GM12875 (cell line): ENCODE results near the gene CNTNAP2.

Experiments
- H3K4me3 ChIP-seq: one replicate; pipeline ENCODE4 v1.5.1; 2011; ENCODE audit warnings: low read depth, low read length, control low read depth
- TF ChIP-seq, protein P1 (sequence below): IDR thresholded peaks from 2 replicates; pipeline ENCODE4 v1.5.1; 2011; ENCODE audit warnings: low read depth, mild to moderate bottlenecking, control low read depth, inconsistent platforms, low read length, moderate library complexity, borderline replicate concordance; ENCODE audit not compliant: insufficient read depth

Gene CNTNAP2

DNA sequence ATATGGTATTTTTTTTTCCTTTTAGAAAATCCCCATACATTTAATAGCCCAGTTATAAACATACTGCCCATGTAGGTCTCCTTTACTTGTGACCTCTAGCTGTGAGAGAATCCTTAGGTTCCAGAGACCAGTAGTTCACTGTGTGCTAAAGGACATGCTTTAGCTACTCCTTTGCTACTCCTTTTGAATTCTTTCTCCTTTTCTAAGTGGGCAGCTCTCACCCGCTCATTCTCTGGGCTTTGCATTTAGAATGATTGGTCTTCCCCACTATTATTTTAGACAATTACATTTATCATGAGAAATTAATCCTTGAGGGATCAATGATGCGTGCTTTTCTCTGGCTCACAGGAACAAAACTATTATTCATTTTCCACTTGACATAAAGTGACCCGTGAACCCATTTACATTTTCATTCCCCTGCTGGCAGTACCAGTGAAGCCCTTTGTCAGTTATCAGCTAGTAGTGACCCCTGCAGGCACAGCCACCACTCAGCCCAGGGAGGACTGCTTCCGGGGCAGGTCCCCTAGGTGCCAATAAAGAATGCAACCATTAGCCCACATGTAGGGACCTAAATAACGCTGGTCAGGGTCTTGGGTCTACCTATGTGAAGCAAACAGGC, 844.3 kb downstream of the CNTNAP2 start:
- no peak overlapping the region for H3K4me3 ChIP-seq
- TF ChIP-seq, protein P1, sequence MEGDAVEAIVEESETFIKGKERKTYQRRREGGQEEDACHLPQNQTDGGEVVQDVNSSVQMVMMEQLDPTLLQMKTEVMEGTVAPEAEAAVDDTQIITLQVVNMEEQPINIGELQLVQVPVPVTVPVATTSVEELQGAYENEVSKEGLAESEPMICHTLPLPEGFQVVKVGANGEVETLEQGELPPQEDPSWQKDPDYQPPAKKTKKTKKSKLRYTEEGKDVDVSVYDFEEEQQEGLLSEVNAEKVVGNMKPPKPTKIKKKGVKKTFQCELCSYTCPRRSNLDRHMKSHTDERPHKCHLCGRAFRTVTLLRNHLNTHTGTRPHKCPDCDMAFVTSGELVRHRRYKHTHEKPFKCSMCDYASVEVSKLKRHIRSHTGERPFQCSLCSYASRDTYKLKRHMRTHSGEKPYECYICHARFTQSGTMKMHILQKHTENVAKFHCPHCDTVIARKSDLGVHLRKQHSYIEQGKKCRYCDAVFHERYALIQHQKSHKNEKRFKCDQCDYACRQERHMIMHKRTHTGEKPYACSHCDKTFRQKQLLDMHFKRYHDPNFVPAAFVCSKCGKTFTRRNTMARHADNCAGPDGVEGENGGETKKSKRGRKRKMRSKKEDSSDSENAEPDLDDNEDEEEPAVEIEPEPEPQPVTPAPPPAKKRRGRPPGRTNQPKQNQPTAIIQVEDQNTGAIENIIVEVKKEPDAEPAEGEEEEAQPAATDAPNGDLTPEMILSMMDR, result no peak

DNA sequence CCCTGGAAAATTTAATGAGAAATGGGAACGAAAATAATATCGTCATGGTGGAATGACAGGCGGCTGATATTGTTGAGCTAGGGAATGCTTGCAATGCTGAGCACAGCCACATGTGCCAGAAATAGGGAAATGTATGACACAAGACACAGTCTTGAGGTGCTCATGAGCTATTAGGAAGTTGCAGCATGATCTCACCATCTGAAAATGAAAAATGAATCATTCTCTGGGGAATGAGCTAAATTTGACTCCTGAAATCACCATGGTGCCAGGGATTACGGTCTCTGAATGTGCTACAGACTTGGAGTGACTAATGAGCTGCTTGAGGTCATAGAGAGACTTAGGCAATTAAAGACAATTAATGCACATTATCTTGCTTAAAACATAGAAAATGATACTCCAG, 845.0 kb downstream of the CNTNAP2 start:
- no peak overlapping the region for H3K4me3 ChIP-seq
- TF ChIP-seq, protein P1, result no peak

DNA sequence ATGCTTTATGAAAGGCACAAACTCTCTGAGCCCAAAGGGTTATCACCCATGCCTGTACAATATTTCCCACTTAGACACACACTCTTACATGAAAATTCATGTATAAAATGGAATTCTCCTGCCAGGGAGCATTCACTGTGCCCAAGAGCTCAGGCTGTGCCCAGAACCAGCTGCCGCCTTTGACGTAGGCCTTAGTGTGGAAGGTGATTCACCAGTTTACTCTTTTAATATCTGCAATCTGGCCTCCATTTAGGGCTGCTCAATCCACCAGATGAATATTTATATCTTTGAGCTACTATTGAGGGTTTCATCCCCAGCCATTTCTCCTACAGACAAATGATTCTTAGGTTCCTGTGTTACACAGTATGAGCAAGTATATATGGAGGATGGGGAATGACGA, 849.7 kb downstream of the CNTNAP2 start:
- TF ChIP-seq, protein P1, result no peak
- no peak overlapping the region for H3K4me3 ChIP-seq

- TF ChIP-seq, protein P1, result no peak
- no peak overlapping the region for H3K4me3 ChIP-seq
These were observed 865.9 kb downstream of the CNTNAP2 start for GRCh38 chr7:146982482-146982881.

DNA sequence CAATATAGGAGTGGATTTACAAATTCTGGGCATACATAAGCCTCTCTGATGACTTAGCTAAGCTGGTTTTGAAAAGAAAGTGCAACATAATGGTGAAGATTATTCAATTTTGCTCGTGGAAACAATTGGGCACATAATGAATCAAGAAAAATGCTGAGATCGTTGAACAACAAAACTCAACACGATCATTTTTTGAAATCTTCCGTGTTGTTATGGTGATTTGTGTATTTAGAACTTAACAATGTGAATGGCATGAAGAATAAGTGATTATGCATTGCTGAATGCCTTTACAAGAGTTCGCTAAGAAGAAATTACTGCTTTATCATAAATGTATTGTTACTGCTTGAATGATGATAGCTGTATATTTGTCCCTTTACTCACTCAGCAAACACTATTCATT, 875.0 kb downstream of the CNTNAP2 start:
- TF ChIP-seq, protein P1, result no peak

GRCh38 chr7:146993764-146994163, 877.2 kb downstream of the CNTNAP2 start:
- TF ChIP-seq, protein P1, result no peak

More for the DNA sequence above, 875.0 kb downstream of the CNTNAP2 start:
- H3K4me3 ChIP-seq, result no peak overlapping the region

DNA sequence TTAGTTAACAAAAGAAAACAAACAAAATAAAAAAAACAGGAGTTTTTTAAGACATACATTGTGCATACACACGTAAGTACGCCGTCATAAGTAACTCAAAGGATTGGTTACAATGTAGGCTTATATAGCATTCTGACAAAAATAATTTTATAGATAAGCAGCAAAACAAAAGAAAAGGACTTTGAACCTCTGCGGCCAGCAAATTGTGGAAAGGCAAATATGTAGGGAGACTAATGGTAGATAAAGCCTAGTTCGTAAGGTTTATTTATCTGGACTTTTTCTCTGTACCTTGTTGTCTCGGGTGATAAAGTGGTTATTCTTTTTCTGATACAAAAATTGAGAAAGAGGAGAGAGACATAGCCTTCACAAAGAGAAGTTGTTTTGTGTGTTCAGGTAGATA, 891.9 kb downstream of the CNTNAP2 start:
- H3K4me3 ChIP-seq, result no peak overlapping the region
- TF ChIP-seq, protein P1, result no peak

More at GRCh38 chr7:146993764-146994163, 877.2 kb downstream of the CNTNAP2 start:
- H3K4me3 ChIP-seq, result no peak overlapping the region
